K562 (cell line): ENCODE data around the gene ENO2. TPM values are rescaled to one million over a fixed set of nuclear protein-coding genes. Genes with fewer than 3 reads are reported as not detected.

ENCODE experiments used
- ASH1L ChIP-seq: fragments of 450-650 bp; IDR thresholded peaks from 2 replicates; pipeline ENCODE4 v1.6.1; 2018; ENCODE audit warnings: borderline replicate concordance, mild to moderate bottlenecking, low read depth; ENCODE audit not compliant: partially characterized antibody
- CREB1 ChIP-seq, 2 experiments: sonication (generic) in 1 of 2; formaldehyde crosslinking in 1 of 2; IDR thresholded peaks; 2 replicates each; pipeline versions ENCODE4 v1.6.1 to v1.8.0; 2012 to 2022; ENCODE audit warnings: inconsistent platforms in 1 of 2, mild to moderate bottlenecking in 1 of 2, missing genetic modification reagents in 1 of 2, moderate library complexity in 1 of 2
- EP400 ChIP-seq: fragments of 450-650 bp; IDR thresholded peaks from 2 replicates; pipeline ENCODE4 v1.6.1; 2017; ENCODE audit warnings: antibody characterized with exemption, mild to moderate bottlenecking, moderate library complexity
- HEY1 ChIP-seq: fragments of 250-450 bp; sonication (Bioruptor Pico); IDR thresholded peaks from 2 replicates; pipeline ENCODE4 v1.5.0; 2020; ENCODE audit warnings: mild to moderate bottlenecking, moderate library complexity, borderline replicate concordance
- JUND ChIP-seq, 2 experiments: IDR thresholded peaks; 2 replicates in 1 of 2; 3 replicates in 1 of 2; pipeline ENCODE4 v1.6.1; 2011; ENCODE audit warnings: borderline replicate concordance in 2 of 2, low read depth in 2 of 2, low read length in 2 of 2, improper control_type of control experiment in 1 of 2, missing biosample characterization in 1 of 2, missing genetic modification characterization in 1 of 2, missing genetic modification reagents in 1 of 2
- MGA ChIP-seq: fragments of 450-650 bp; IDR thresholded peaks from 2 replicates; pipeline ENCODE4 v1.6.1; 2016; ENCODE audit warnings: mild to moderate bottlenecking, moderate library complexity
- RFX5 ChIP-seq: IDR thresholded peaks from 2 replicates; pipeline ENCODE4 v1.6.1; 2011; ENCODE audit warnings: low read depth, mild to moderate bottlenecking, improper control_type of control experiment, low read length
- THRAP3 ChIP-seq: fragments of 450-650 bp; IDR thresholded peaks from 2 replicates; pipeline ENCODE4 v1.6.1; 2016; ENCODE audit warnings: mild to moderate bottlenecking, inconsistent platforms, borderline replicate concordance
- XRCC4 ChIP-seq: IDR thresholded peaks from one replicate; pipeline ENCODE4 v1.6.1; 2011; ENCODE audit not compliant: insufficient read depth, insufficient read length; ENCODE audit errors: extremely low read depth
- polyA plus RNA-seq, 8 experiments: library from polyadenylated mRNA; depleted of rRNA in 4 of 8; stranded (reverse) in 5 of 8; unstranded in 3 of 8; fragments of >200 nt; fragmentation: Nextera tagmentation in 2 of 8; fragmentation: Illumina TruSeq in 1 of 8; extraction: Ambion mirVana in 2 of 8; extraction: Trizol in 1 of 8; gene quantifications; 2 replicates each; pipeline versions ENCODE4 v1.2.1 to v1.2.3, GENCODE V29; 2011 to 2014; ENCODE audit warnings: inconsistent platforms in 1 of 8, missing spikeins in 1 of 8
- total RNA-seq, 7 experiments: library from RNA; depleted of rRNA in 6 of 7; stranded (reverse); fragments of >200 nt in 6 of 7; fragmentation: Illumina TruSeq in 2 of 7; extraction: Trizol in 2 of 7; gene quantifications; 2 replicates each; pipeline versions ENCODE4 v1.2.1 to v1.2.3, GENCODE V29; 2011 to 2021; ENCODE audit warnings: low replicate concordance in 1 of 7

ENO2 gene
- total and polyA plus RNA-seq, 9 of the 15 experiments (the other 6 are each of a cell fraction or from before 2014, with no cell fraction given): 10.9 to 43.3 (median 21.0) TPM

DNA sequence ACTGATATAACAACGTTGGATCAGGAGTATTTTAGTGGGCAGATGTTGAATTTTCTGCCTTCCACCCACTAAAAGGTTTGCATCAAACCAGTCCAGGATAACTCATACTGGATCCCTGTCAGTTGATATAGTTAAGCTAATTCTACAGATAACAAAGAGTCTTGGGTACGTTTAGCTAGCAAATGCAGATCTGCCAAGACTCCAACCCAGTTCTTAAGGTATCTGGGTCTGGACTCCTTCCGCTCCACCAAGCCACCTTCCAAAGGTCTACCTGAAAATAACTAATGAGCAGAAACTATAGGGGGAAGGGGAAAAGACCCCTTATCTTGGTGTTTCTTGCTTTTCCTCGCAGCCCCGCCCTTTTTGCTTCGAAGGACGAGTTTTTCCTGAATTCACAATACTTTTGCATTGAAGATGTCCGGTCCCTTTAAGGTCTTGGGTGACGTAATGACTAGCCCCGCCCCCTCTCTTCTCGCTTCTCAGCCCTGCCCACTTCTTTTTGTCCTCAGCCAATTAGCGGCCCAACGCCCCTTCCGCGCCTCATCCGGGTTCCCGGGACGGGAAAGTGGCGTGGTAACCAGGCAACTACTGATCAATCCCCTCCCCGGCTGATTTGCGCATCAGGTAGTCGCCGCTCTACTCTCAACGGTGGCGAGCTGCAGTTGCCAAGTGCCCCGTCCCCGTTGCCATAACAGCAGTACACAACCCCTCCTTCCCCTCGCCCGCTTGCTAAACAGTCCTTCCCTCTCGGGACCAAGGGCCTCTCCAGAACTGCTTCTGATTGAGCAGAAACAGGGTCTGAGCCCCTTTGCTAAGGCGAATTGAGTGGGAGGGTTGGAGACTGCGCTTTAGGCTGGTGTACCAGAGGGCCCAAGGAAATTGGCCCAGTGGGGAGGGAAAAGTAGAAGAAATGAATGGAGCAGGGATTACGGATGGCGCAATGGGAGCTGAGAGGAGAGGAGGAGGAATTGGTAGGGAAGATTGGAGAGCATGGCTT, 9.8 kb upstream of the ENO2 start, which contains the start of gene LRRC23 (continued):
- TF ChIP-seq MGA: no peak
- no peak for TF ChIP-seq HEY1 (CRISPR knock-in tag)
- TF ChIP-seq CREB1 (IDR thresholded peaks at IDR 0.05): no peak
- TF ChIP-seq CREB1 (CRISPR knock-in tag; IDR thresholded peaks at IDR 0.05): no peak
- TF ChIP-seq ASH1L: no peak
- TF ChIP-seq RFX5: no peak
- TF ChIP-seq EP400: 0 out of 2 replicates have a peak, but pooled peaks have one; percentile 24
- no peak for TF ChIP-seq THRAP3
- no peak for TF ChIP-seq XRCC4
- peak; percentile 88 for TF ChIP-seq JUND (IDR thresholded peaks at IDR 0.05; ENCODE audit: borderline replicate concordance, low read depth, low read length)
- peak; percentile 89; the same call in 2 of the 3 replicates for TF ChIP-seq JUND (tag; IDR thresholded peaks at IDR 0.05; ENCODE audit: borderline replicate concordance, low read depth, low read length)
